DND-41 (cell line): ENCODE measurements around the gene SLC9A7.

ENCODE experiments used
- ATAC-seq: fragments of 200-7000 bp; cut with Tn5 transposase; 3 replicates; pipeline ENCODE4 v1.9.1; 2021; ENCODE audit warnings: low read depth; ENCODE audit not compliant: insufficient read depth
- DNase-seq: peaks from one replicate; pipeline ENCODE4 v3.0.0-alpha.2; 2020
- H2AFZ ChIP-seq: 2 replicates; pipeline ENCODE4 v1.6.0; 2012; ENCODE audit warnings: low read depth, low read length
- H3K27ac ChIP-seq: 2 replicates; pipeline ENCODE4 v1.5.1; 2012; ENCODE audit warnings: low read length, inconsistent platforms
- H3K27me3 ChIP-seq: fragments of 200-600 bp; sonication (generic); 2 replicates; pipeline ENCODE4 v1.6.0; 2012; ENCODE audit warnings: low read length, mild to moderate bottlenecking, inconsistent platforms; ENCODE audit not compliant: insufficient read depth, poor library complexity
- H3K36me3 ChIP-seq: 2 replicates; pipeline ENCODE4 v1.5.1; 2012; ENCODE audit warnings: low read length, inconsistent platforms; ENCODE audit not compliant: insufficient read depth
- H3K4me1 ChIP-seq: 2 replicates; pipeline ENCODE4 v1.5.1; 2012; ENCODE audit warnings: mild to moderate bottlenecking, low read length; ENCODE audit not compliant: insufficient read depth
- H3K4me2 ChIP-seq: 2 replicates; pipeline ENCODE4 v1.6.0; 2012; ENCODE audit warnings: mild to moderate bottlenecking, moderate library complexity, low read length, inconsistent platforms; ENCODE audit not compliant: insufficient read depth
- H3K4me3 ChIP-seq, 2 experiments: fragments of 200-600 bp in 1 of 2; shearing (Covaris generic) in 1 of 2; 2 replicates each; pipeline ENCODE4 v1.5.1; 2012 to 2016; ENCODE audit warnings: inconsistent platforms in 2 of 2, low read length in 2 of 2, mild to moderate bottlenecking in 2 of 2, low read depth in 1 of 2, moderate library complexity in 1 of 2
- H3K79me2 ChIP-seq: 2 replicates; pipeline ENCODE4 v1.6.0; 2012; ENCODE audit warnings: low read length, inconsistent platforms; ENCODE audit not compliant: insufficient read depth
- H3K9ac ChIP-seq: 2 replicates; pipeline ENCODE4 v1.6.0; 2012; ENCODE audit warnings: low read depth, mild to moderate bottlenecking, inconsistent platforms, low read length, moderate library complexity
- H3K9me3 ChIP-seq: 2 replicates; pipeline ENCODE4 v1.5.1; 2012; ENCODE audit warnings: low read length, moderate library complexity, mild to moderate bottlenecking, inconsistent platforms; ENCODE audit not compliant: insufficient read depth, severe bottlenecking
- H4K20me1 ChIP-seq: 2 replicates; pipeline ENCODE4 v1.6.0; 2012; ENCODE audit warnings: low read length; ENCODE audit not compliant: insufficient read depth
- EZH2 ChIP-seq: IDR thresholded peaks from 3 replicates; pipeline ENCODE4 v1.6.1; 2012; ENCODE audit warnings: borderline replicate concordance, low read depth, mild to moderate bottlenecking, moderate library complexity, low read length, inconsistent platforms; ENCODE audit not compliant: severe bottlenecking
- TF ChIP-seq, protein P1 (sequence below): IDR thresholded peaks from 2 replicates; pipeline ENCODE4 v1.5.1; 2012; ENCODE audit warnings: borderline replicate concordance, low read length, moderate library complexity, mild to moderate bottlenecking; ENCODE audit not compliant: poor library complexity, severe bottlenecking; ENCODE audit errors: extremely low read depth

The SLC9A7 gene

DNA sequence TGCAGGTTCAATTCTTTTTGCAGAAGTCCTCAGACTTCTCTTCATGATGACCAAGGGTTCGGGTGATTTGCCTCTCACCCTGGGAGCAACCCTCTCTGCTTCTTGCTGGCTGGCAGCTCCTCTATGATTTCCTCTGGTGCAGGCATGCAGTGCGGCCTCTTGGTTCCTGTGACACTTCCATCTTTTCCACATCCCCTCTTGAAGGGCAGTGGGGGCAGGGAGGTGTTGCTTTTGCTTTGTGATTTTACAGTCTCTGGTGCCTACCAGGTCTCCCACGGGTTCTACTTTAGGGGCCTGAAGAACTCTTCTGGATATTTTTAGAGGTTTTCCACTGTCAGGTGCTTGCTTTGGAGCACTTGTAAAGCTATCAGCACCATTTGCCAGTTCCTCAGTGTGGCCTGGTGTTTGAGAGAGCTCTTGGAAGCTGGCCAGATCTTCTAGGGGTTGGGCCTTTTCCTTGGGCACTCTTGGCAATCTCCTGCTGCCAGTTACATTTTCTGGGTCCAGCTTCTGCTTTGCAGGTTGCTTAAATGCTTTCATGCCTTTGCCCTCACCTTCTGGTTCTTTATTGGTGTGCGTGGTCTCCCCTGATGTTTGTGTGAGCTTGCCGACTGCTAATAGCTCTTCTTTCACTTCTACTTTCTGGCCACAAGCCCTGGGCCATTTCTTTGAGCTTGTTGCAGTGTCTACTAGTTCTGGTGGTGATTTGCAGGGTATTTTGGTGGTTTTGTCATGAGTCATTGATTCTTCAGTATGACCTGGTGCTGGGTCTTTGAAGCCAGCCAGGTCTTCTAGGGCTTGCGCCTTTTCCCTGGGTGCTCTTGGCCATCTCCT lies 196.9 kb downstream of the SLC9A7 start:
- DNase-seq = no peak
- H3K27me3 ChIP-seq = no peaks in the 10 kb centered on the region
- no peak overlapping the region for H3K4me3 ChIP-seq
- no peaks in the 10 kb centered on the region for H3K9me3 ChIP-seq
- H3K27ac ChIP-seq = no peak overlapping the region
- no peak for ATAC-seq
- H3K79me2 ChIP-seq = no peaks in the 10 kb centered on the region
- H3K4me1 ChIP-seq = no peaks in the 10 kb centered on the region
- H3K4me2 ChIP-seq = no peak overlapping the region
- TF ChIP-seq, protein P1, sequence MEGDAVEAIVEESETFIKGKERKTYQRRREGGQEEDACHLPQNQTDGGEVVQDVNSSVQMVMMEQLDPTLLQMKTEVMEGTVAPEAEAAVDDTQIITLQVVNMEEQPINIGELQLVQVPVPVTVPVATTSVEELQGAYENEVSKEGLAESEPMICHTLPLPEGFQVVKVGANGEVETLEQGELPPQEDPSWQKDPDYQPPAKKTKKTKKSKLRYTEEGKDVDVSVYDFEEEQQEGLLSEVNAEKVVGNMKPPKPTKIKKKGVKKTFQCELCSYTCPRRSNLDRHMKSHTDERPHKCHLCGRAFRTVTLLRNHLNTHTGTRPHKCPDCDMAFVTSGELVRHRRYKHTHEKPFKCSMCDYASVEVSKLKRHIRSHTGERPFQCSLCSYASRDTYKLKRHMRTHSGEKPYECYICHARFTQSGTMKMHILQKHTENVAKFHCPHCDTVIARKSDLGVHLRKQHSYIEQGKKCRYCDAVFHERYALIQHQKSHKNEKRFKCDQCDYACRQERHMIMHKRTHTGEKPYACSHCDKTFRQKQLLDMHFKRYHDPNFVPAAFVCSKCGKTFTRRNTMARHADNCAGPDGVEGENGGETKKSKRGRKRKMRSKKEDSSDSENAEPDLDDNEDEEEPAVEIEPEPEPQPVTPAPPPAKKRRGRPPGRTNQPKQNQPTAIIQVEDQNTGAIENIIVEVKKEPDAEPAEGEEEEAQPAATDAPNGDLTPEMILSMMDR = no peak
- TF ChIP-seq EZH2 = no peak
- H3K36me3 ChIP-seq = no peaks in the 10 kb centered on the region
- no peak overlapping the region for H2AFZ ChIP-seq
- H3K9ac ChIP-seq = no peak overlapping the region
- H4K20me1 ChIP-seq = no peaks in the 10 kb centered on the region

DNA sequence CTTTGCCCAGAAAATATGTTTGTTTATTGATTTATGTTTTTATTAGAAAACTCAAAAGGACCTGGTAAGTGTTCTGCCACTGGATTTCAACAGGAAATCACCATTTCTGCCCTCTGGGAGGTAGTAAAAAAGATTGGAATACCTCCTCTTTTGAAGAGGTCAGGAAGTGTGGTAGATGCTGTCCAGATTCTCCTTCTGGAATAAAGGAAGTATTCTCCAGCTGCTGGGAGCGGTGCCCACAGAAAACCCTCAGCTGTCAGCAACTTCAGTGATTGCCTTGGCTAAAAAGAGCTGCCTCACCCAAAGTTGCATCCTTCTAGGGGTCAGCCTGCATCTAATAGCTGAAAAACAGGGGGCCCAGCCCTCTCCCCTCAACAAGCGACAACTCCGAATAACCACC lies 199.9 kb downstream of the SLC9A7 start:
- H2AFZ ChIP-seq = no peak overlapping the region
- no peaks in the 10 kb centered on the region for H3K36me3 ChIP-seq
- no peak for TF ChIP-seq EZH2
- TF ChIP-seq, protein P1 = no peak
- H3K27ac ChIP-seq = no peak overlapping the region
- no peaks in the 10 kb centered on the region for H3K79me2 ChIP-seq
- H3K9ac ChIP-seq = no peak overlapping the region
- H3K4me3 ChIP-seq = no peak overlapping the region
- H3K4me1 ChIP-seq = no peaks in the 10 kb centered on the region
- H4K20me1 ChIP-seq = no peaks in the 10 kb centered on the region
- DNase-seq = no peak
- H3K9me3 ChIP-seq = no peaks in the 10 kb centered on the region
- no peaks in the 10 kb centered on the region for H3K27me3 ChIP-seq
- ATAC-seq = no peak
- no peak overlapping the region for H3K4me2 ChIP-seq

DNA sequence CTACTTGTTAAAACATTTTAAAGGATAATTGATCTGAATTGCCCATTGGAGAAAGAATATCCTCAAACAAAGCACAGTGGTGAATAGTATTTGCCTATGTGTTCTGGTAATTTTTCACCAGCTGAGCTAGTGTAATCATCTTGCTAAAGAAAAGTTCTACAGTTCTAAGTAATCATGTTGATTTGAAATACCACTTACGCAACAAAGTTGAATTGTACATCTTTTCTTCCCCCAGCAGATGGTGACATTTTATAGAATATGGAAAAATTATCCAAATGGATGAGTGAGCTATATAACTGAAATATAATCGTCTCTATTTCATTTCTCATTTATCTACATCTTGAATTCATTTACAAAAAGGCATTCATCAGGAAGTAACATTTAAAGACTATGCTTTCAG lies 204.0 kb downstream of the SLC9A7 start:
- Histone ChIP-seq H3K4me1 (no peaks in the 10 kb centered on the region), H3K4me2 (no peak overlapping the region)
- DNase-seq = no peak

More for the DNA sequence above, 204.0 kb downstream of the SLC9A7 start:
- no peak for TF ChIP-seq EZH2
- TF ChIP-seq, protein P1 = peak; percentile 27
- H2AFZ ChIP-seq = no peak overlapping the region
- no peaks in the 10 kb centered on the region for H3K36me3 ChIP-seq
- no peaks in the 10 kb centered on the region for H3K9me3 ChIP-seq
- no peak for ATAC-seq
- no peak overlapping the region for H3K27ac ChIP-seq
- H3K79me2 ChIP-seq = no peaks in the 10 kb centered on the region
- H3K4me3 ChIP-seq = no peak overlapping the region
- no peaks in the 10 kb centered on the region for H3K27me3 ChIP-seq
- H3K9ac ChIP-seq = no peak overlapping the region
- H4K20me1 ChIP-seq = no peaks in the 10 kb centered on the region
